ENCODE data around the gene MYPOP. TPM values are rescaled to one million over a fixed set of nuclear protein-coding genes. Genes with fewer than 3 reads are reported as not detected.
A peak's percentile ranks its signal among the peaks of the same experiment; 100 is the strongest.

Gene MYPOP
- polyA plus RNA-seq, 3 donors, result 0.08 to 5.9 (median 0.39) TPM

GRCh38 chr19:45874620-45874966 is 27.8 kb downstream of the MYPOP start:
- peaks cover 53 to 61% (median 55%) of the 10 kb centered on the region in 3 donors for H3K27me3 Mint-ChIP-seq (ENCODE audit: low read depth in 3 of 3)
- peaks cover 4 to 7% of the 10 kb centered on the region in 2 donors for H3K4me1 ChIP-seq (ENCODE audit: control insufficient read depth in 1 of 2, insufficient read depth in 2 of 2, low read length in 2 of 2)
- H3K27me3 ChIP-seq (ENCODE audit: control insufficient read depth in 2 of 2, insufficient read depth in 2 of 2, low read length in 2 of 2), result peaks cover 23 to 48% of the 10 kb centered on the region in 2 donors
- no peak overlapping the region for H3K9ac ChIP-seq (ENCODE audit: insufficient read depth, low read length, poor library complexity, severe bottlenecking)
- H3K4me3 Mint-ChIP-seq, result peak overlapping the region in 1 of 2 donors; percentile 35
- H3K4me1 Mint-ChIP-seq, result peaks cover 12% of the 10 kb centered on the region
- H3K36me3 Mint-ChIP-seq, result peaks cover 0 to 4% of the 10 kb centered on the region in 2 donors
- H3K4me3 ChIP-seq (replicated peaks in 1 of 3; ENCODE audit: low read depth in 2 of 3, low read length in 3 of 3), result no peak overlapping the region
- no peak overlapping the region for H3K4me2 ChIP-seq (replicated peaks; ENCODE audit: extremely low read depth, low read length, poor library complexity, severe bottlenecking)
- H3K79me2 ChIP-seq (ENCODE audit: insufficient read depth, low read length), result no peaks in the 10 kb centered on the region
- intact Hi-C loops (cut with micrococcal nuclease), result no loop called here
- H4K20me1 ChIP-seq (ENCODE audit: insufficient read depth, low read length), result no peaks in the 10 kb centered on the region
- DNase-seq, result no peak
- peaks cover 0 to 9% (median 0%) of the 10 kb centered on the region in 7 donors for H3K9me3 Mint-ChIP-seq
- TF ChIP-seq CTCF (IDR thresholded peaks at IDR 0.05), result no peak
- no peaks in the 10 kb centered on the region for H3K36me3 ChIP-seq (replicated peaks in 1 of 2; ENCODE audit: control insufficient read depth in 1 of 2, insufficient read depth in 2 of 2, low read length in 2 of 2)
- 100% methylated on average over 3 of the region's 7 CpGs for WGBS (ENCODE audit: insufficient coverage)
- H3K27ac ChIP-seq (ENCODE audit: low read depth in 1 of 2, low read length in 2 of 2), result no peak overlapping the region
- H3K27ac Mint-ChIP-seq, result peak overlapping the region in 1 of 7 donors; percentile 18
- H2AFZ ChIP-seq (ENCODE audit: insufficient read depth, low read depth, low read length, poor library complexity, severe bottlenecking), result no peak overlapping the region
- no peaks in the 10 kb centered on the region for H3K9me3 ChIP-seq (replicated peaks in 1 of 2; ENCODE audit: control insufficient read depth in 1 of 2, insufficient read depth in 1 of 2, low read length in 2 of 2)

GRCh38 chr19:45873219-45873772 is 29.1 kb downstream of the MYPOP start:
- intact Hi-C loops (cut with micrococcal nuclease), result no loop called here
- TF ChIP-seq CTCF (IDR thresholded peaks at IDR 0.05), result no peak
- 100% methylated on average over 4 of the region's 7 CpGs for WGBS (ENCODE audit: insufficient coverage)
- peaks cover 0 to 7% (median 0%) of the 10 kb centered on the region in 7 donors for H3K9me3 Mint-ChIP-seq
- no peak overlapping the region for H3K27ac Mint-ChIP-seq
- peaks cover 41 to 56% (median 44%) of the 10 kb centered on the region in 3 donors for H3K27me3 Mint-ChIP-seq (ENCODE audit: low read depth in 3 of 3)
- Histone ChIP-seq H3K4me2 (replicated peaks; ENCODE audit: extremely low read depth, low read length, poor library complexity, severe bottlenecking) (no peak overlapping the region), H3K4me1 (ENCODE audit: control insufficient read depth in 1 of 2, insufficient read depth in 2 of 2, low read length in 2 of 2) (peaks cover 4 to 7% of the 10 kb centered on the region in 2 donors), H3K4me3 (replicated peaks in 1 of 3; ENCODE audit: low read depth in 2 of 3, low read length in 3 of 3) (no peak overlapping the region), H3K27me3 (ENCODE audit: control insufficient read depth in 2 of 2, insufficient read depth in 2 of 2, low read length in 2 of 2) (peaks cover 23 to 37% of the 10 kb centered on the region in 2 donors), H3K9me3 (replicated peaks in 1 of 2; ENCODE audit: control insufficient read depth in 1 of 2, insufficient read depth in 1 of 2, low read length in 2 of 2) (no peaks in the 10 kb centered on the region), H3K9ac (ENCODE audit: insufficient read depth, low read length, poor library complexity, severe bottlenecking) (no peak overlapping the region), H3K27ac (ENCODE audit: low read depth in 1 of 2, low read length in 2 of 2) (no peak overlapping the region), H3K36me3 (replicated peaks in 1 of 2; ENCODE audit: control insufficient read depth in 1 of 2, insufficient read depth in 2 of 2, low read length in 2 of 2) (no peaks in the 10 kb centered on the region), H2AFZ (ENCODE audit: insufficient read depth, low read depth, low read length, poor library complexity, severe bottlenecking) (no peak overlapping the region), H4K20me1 (ENCODE audit: insufficient read depth, low read length) (no peaks in the 10 kb centered on the region), H3K79me2 (ENCODE audit: insufficient read depth, low read length) (no peaks in the 10 kb centered on the region)
- no peak overlapping the region for H3K4me3 Mint-ChIP-seq
- peaks cover 12% of the 10 kb centered on the region for H3K4me1 Mint-ChIP-seq
- peaks cover 0 to 4% of the 10 kb centered on the region in 2 donors for H3K36me3 Mint-ChIP-seq
- no peak for DNase-seq

Measured in CD14-positive monocyte (primary cell).